Pons (tissue), 1 donor: Measurements from ENCODE around the gene NQO2.

Experiments used
- DNase-seq: peaks from one replicate; pipeline ENCODE4 v3.0.0-alpha.2; 2016; ENCODE audit warnings: low spot score

The NQO2 gene, protein sequence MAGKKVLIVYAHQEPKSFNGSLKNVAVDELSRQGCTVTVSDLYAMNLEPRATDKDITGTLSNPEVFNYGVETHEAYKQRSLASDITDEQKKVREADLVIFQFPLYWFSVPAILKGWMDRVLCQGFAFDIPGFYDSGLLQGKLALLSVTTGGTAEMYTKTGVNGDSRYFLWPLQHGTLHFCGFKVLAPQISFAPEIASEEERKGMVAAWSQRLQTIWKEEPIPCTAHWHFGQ

DNA sequence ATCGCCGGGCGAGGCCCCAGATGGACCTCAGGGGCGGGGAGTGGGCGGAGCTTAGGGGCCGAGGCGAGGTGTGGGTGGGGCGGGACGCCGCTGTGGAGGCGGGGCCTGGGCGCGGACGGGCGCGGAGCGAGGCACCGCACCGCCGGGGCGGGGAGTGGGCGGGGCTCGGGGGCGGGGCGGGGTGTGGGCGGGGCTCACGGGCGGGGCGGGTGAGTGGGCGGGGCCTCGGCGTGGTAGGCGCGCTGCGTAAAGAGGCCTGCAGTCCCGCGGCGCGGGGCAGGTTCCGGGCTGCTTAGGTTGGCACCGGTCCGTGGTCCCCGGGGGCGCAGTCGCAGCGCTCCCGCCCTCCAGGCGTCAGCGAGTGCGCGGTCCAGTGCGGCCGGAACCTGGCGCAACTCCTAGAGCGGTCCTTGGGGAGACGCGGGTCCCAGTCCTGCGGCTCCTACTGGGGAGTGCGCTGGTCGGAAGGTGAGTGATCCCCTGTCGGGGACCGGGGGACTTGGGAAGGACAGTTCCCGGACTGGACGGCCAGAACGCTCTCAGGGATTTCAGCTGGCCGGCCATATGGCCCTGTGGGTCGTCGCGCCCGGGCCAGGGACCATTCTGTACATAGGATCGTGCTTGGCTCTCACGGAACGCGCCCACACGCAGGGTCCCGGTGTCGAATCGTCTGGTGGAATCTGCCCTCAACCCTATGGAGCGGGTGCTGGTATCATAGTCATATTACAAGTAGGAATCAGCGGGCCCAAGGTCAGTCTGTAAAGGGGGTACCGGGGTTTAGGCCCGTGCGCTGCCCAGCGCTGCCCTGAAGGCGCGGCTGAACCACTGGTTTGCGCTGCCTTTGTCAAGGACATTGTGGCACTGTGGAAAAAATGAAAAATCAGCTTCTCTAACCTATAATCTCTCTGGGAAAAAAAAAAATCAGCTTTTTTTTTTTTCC, at the start of gene NQO2:
Gene NQO2 (plus strand): TSS at position 277 of the 940 bp plus-strand sequence. CDS start 6,659 bp downstream, outside the sequence.
- DNase-seq = peak; percentile 87

GRCh38 chr6:2950713-2951112, 49.0 kb upstream of the NQO2 start:
- no peak for DNase-seq

DNA sequence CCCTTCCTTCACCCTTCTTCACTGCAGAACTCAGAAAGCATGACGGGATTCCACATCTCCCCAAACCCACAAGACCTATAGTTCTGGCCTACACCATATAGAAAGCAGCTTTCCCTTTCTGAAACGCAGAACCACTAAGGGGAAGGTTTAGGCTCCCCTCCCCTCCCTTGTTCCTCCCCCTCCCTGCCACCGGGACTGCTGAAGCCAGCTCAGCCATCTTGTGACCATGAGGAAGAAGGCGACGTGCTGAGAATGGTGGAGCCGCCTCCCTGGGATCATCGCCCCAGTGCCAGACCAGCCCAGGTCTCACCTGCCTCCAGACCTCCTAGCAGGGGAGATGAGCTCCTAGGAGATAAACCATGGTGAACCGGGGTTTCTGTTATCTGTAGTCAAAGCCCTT, 48.0 kb upstream of the NQO2 start:
- peak; percentile 62 for DNase-seq

DNA sequence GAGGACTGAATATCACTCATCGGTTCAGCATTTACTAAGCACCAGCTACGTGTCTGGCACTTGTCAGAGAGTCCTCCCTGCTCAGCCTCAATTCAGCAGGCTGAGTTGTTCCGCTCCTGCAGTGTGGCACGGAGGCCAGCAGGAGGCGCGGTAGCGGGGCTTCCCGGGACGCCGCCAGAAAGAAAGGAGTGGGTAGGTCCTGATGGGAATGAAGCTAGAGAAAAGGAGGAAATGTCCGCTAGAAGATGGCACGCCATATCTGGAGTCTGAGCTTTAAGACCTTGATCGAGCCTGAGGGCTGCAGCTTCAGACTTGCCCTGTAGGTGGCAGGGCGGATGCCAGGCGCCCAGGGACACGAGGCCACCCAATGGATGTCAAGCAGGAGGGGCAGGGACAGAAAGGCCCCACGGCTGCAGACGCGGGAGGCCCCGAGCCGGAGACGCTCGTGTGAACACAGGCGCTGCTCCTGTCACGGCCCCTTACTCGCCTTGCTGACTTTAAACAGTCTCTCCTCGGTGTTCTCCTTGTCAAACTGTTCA, 47.1 kb upstream of the NQO2 start:
- DNase-seq = peak; percentile 72

DNA sequence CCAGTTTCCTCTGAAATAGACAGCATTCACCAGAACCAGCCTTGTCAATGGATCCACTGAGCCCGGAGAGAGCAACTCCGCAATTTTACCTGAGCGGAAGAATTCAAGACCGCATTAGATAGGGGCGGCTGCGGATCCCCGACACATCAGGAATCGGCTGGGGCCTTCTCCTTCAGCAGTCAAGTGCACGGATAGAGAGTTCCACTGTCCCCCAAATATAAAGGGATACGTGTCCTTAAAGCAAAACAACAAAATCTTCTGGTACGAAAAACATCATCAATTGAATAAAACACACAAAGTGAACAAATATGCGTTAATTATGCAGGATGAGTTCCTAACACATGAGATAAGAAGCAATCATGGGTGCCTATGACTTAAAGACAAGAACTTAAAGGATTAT, 46.6 kb upstream of the NQO2 start:
- no peak for DNase-seq

DNA sequence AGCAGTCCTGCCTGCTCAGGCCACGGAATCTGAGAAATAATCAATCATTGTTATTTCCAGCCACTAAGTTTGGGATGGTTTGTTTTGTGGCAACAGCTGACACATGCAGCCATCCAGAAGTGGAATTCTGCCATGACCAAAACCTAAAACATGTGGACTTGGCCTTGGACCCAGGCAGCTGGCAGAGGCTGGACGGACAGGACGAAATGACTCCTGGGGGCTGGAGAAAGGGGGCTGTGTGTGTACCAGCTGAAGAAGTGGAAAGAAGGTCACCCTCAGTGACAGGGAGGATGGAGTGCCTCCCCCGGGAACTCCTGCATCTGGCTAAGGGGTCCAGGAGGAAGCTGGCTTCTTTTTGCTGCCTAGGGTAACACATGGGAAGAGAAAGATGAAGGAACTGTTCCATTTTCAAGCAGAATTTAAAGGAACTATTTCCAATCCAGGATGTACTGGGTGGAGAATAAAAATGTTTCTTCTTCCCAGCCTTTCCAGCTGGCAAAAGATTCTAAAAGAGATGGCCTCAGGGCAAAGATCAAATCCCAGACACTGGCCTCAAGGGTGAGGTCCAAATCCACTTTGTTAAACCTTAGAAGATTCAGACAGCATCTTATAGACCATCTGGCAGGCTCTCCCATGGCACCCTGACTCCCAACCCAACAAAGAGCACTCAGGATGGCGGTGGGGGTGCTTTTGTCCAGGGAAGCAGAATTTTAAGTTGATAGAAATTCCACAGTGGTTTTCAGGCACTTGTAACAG, 42.6 kb upstream of the NQO2 start:
- DNase-seq = no peak

GRCh38 chr6:2957696-2958330, 41.9 kb upstream of the NQO2 start:
- no peak for DNase-seq

- no peak for DNase-seq
These were observed 41.4 kb upstream of the NQO2 start for GRCh38 chr6:2958331-2958711.

- no peak for DNase-seq
These were observed 40.9 kb upstream of the NQO2 start for GRCh38 chr6:2958776-2959175.

DNA sequence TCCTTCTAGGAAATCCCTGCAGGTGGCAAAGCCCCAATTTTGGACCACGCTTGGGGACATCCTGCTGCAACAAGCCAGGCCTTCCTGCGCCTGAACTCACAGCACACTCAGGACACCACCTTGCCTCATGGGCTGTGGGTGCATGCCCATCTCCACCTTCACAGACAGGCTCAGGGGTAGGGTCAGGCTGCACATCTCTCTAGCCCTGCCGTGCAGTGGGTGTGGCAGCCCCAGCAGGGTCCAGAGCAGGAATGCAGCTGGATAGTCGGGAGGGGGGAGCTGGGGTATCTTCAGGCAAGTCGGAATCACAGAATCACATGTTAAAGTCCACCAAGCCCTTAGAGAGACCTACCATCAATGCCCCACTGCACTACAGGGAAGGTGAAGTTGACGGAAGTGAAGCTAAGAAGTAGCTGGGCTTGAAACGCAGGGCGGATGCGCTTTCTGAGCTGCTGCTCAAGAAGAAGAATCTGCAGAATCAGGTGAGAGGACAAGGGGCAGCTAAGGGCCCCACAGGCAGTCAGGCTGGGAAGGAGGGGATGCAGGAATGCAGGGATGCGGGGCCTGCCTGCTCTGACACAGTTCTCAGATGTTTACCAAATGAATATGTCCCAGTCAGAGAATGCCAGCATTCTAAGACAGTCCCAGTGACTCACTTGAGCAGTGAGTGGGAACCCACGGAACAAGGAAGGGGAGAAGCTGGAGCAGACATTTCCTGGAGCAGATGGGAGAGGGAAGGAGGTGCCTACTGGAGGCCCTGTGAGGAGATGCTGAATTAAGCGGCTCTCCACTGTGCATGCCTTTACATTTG, 39.6 kb upstream of the NQO2 start:
- no peak for DNase-seq

- no peak for DNase-seq
These were observed 38.8 kb upstream of the NQO2 start for GRCh38 chr6:2960935-2961334.

DNA sequence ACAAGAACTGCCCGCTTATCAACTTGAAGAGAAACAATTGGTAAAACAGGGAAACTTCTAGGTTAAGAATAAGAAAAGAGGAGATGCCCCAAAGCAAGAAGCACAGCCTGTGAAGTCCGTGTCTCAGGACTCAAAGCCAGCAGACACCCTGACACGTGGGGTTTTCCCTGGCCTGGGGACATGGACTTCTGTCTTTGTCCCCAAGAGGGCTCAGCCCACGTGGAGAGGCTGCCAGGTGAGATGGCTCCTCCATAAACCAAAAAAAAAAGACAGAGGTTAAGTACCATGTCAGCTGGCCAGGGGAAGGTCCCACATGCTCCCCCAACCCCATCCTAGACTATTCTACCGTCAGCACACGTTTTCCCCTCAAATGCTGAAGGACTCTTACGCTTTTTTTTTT, 38.2 kb upstream of the NQO2 start:
- no peak for DNase-seq

GRCh38 chr6:2962004-2962403, 37.7 kb upstream of the NQO2 start:
- no peak for DNase-seq

GRCh38 chr6:2962636-2963035, 37.1 kb upstream of the NQO2 start:
- no peak for DNase-seq

DNA sequence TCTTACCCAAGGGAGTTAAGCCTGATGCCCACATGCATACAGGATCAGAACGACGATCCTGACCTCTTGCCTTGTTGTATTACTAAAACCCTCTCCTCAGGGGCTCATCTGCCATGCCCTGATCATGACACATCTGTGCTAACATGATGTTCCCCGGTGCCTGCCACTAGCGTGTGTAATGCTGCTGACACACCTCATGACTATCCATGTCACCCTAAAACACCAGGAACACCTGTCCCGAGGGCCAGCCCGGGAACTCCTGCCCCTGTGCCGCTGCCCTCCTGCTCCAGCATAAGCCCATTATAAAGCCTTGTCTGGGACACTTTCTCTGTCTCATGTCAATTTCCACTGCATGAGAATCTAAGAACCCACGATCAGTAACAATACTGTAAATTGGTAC, 35.9 kb upstream of the NQO2 start:
- no peak for DNase-seq

DNA sequence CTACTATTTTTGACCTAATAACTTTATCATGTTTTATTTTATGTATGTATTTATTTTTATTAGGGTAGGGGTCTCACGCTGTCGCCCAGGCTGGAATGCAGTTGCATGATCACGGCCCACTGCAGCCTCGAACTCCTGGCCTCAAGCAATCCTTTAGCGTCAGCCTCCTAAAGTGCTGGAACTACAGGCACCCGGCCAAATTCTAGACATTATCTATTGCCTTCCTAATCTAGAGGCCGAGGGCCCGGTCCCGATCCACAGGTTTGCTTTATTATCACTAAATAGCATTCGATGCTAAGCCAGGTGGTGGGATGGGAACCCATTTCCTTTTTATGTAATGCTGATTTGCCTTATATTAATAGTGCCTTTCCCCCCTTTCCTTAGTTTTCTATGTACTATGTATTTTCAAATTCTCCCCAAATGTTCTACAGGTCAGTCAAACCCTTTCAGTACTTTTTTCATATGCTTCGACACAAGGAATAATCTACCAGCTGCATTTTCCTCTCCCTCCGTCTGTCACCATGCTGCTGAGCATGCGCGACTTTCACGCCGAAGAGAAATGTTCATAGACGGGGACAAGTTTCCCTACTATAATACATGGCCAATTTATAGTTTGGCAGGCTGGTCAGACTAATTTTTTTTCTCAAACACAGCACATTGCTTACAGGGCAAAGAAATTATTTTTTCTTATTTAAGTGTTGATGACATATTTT, 34.7 kb upstream of the NQO2 start:
- no peak for DNase-seq

GRCh38 chr6:2966347-2966746, 33.3 kb upstream of the NQO2 start:
- no peak for DNase-seq

GRCh38 chr6:2967936-2968335, 31.8 kb upstream of the NQO2 start:
- DNase-seq = no peak

GRCh38 chr6:2968600-2969135, 31.0 kb upstream of the NQO2 start:
- DNase-seq = no peak

DNA sequence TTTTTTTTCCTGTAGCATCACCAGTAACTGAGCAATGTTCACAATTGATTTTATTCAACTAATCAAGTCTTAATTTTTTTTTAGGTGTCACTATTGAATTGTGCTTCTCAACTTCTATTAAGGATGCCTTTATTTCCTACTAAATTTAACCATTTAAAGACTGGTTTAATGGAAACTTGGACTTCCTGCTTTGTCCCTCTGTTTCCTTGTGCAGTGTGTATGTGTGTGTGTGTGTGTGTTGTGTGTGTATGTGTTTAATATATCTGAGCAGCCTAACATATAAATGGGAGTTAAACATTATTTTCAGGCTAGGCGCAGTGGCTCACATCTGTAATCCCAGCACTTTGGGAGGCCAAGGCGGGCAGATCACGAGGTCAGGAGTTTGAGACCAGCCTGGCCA, 30.1 kb upstream of the NQO2 start:
- no peak for DNase-seq
